CD4-positive, alpha-beta T cell treated with Interleukin-6 at 100 ng/mL for 8 hours (primary cell): Measurements from ENCODE around the gene FAM81B.

ENCODE experiments used
- DNase-seq: peaks from one replicate; pipeline ENCODE4 v3.0.0-alpha.2; 2020; ENCODE audit warnings: mixed read lengths, low spot score

Gene FAM81B

DNA sequence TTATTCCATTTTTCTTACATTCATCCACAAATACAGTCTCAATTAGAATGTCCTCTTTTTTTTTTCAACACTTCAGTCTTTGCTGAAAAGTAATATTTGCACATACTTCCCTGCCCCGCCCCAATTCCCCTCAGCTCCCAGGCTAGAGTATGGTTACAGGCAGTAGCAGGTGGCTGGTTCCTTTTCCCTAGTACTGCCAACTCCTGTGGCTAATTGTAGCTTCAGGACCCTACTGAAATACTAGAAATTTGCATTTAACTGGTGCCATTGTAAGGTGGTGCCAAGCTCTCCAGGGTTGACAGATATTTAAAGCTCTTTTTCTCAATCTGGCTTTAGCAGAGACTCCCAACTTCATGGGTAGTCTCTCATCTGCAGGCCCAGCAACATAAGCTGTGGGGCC, 80.3 kb downstream of the FAM81B start:
- no peak for DNase-seq

DNA sequence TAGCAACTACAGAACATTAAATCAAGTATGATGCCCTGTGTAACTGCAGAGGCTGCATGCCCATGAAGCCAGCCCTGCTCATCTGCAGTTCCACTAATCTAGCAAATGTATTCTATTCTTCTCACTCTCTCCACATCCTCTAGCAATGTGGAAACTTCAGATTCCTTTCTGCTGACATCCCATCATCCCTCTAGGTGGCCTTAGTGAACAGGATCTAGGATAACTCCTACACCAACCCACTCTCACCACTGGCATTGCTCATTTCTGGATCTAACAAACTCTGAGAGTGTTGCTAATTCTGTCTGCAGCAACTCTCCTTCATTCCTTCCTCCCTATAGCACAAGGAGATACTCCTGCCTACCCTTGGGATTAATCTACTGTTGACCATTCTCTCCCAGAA, 80.8 kb downstream of the FAM81B start:
- no peak for DNase-seq

DNA sequence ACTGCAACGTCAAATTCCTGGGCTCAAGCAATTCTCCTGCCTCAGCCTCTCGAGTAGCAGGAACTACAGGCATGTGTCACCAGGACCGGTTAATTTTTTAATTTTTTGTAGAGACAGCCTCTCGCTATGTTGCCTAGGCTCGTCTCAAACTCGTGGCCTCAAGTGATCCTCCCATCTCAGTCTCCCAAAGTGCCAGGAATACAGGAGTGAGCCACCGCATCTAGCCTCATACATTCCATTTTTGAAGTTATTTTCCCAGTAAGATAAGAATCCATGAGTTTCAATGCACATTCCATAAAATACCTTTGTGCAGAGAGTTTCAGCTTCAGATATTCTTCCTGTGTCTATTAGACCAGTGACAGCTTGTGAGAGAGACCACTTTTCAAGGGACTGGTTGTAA, 93.3 kb downstream of the FAM81B start:
- DNase-seq: no peak

DNA sequence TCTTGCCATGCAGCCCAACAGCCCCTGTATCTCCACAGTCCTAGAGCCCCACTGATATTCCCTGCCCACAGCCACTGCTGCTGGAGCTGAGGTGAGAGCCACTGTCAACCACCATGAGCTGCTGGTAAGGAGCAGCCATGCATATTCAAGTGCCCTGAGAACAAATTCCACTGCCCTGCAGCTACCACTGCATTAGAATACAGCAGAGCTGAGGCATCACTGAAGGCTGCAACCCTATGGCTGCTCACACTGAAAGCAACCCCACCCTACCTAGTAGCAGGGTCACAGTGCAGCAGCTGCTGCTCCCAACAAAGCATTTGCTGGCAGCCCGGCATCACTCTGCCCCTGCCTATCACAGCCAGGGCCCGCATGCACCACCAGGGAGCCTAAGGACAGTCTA, 95.0 kb downstream of the FAM81B start:
- DNase-seq: no peak

DNA sequence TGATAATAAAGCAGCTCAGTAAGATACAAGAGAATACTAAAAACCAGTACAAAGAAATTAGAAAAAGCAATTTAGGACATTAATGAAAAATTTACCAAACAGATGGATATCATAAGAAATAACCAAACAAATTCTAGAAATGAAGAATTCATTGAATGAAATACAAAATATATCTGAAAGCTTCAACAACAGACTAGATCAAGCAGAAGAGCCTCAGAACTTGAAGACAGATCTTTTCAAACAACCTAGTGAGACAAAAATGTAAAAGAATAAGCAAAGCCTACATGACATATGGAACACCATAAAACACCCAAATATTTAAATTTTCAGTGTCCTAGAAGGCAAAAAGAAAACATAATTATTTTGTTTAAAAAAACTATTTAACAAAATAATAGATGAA, 96.7 kb downstream of the FAM81B start:
- DNase-seq: no peak
